ENCODE measurements around the gene THSD4.

DNA sequence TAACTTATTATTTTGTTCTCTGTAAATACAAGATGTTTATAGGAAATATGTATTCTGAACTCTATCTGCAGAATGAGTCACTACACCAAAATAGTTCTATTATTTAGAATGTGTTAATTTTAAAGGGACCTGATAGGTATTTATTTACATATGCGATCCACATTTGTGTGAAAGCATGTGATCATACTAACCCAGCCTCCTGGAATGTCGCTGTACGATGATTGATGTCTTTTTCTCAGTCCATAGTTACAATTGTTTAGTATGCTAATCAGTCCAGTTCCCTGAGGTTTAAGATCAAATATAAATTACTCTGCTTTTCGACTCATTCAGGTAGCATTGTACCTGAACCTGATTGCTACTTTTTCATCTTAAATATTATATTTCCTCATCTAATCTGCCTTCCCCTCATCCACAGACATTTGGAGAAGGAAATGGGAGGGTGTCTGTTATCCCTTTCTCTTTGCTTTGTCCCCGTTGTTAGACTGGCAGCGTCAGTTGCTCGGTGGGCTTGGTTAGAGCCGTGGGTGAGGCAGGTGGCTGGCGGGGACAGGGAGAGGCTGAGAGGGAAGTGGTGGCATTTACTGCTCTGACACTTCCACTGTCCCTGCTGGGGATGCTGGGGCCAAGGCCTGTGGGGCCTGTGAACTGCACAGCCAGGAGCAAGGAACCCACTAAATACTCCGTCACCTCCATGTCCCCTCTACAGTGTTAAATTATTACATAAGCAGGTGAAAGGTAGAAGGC, 667.3 kb downstream of the THSD4 start:
- TF ChIP-seq EZH2phosphoT487 (IDR thresholded peaks at IDR 0.05; ENCODE audit: borderline replicate concordance, low read length) = no peak
- TF ChIP-seq, protein P1, sequence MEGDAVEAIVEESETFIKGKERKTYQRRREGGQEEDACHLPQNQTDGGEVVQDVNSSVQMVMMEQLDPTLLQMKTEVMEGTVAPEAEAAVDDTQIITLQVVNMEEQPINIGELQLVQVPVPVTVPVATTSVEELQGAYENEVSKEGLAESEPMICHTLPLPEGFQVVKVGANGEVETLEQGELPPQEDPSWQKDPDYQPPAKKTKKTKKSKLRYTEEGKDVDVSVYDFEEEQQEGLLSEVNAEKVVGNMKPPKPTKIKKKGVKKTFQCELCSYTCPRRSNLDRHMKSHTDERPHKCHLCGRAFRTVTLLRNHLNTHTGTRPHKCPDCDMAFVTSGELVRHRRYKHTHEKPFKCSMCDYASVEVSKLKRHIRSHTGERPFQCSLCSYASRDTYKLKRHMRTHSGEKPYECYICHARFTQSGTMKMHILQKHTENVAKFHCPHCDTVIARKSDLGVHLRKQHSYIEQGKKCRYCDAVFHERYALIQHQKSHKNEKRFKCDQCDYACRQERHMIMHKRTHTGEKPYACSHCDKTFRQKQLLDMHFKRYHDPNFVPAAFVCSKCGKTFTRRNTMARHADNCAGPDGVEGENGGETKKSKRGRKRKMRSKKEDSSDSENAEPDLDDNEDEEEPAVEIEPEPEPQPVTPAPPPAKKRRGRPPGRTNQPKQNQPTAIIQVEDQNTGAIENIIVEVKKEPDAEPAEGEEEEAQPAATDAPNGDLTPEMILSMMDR (IDR thresholded peaks at IDR 0.05; ENCODE audit: low read depth, low read length, poor library complexity, severe bottlenecking) = no peak
